Neural progenitor cell (in vitro differentiated cells): ENCODE results near the gene KLHL29. TPM values are rescaled to one million over a fixed set of nuclear protein-coding genes. Genes with fewer than 3 reads are reported as not detected.

Experiments
- DNase-seq: peaks from one replicate; pipeline ENCODE4 v3.0.0-alpha.2; 2016; ENCODE audit warnings: low spot score
- H2AFZ ChIP-seq: fragments of 200-600 bp; sonication (generic); replicated peaks from 2 replicates; pipeline ENCODE4 v1.6.1; 2016; ENCODE audit warnings: antibody characterized with exemption
- H3F3A ChIP-seq: fragments of 200-600 bp; sonication (generic); 2 replicates; pipeline ENCODE4 v1.6.1; 2016; ENCODE audit warnings: antibody characterized with exemption, low read depth
- H3K27ac ChIP-seq: fragments of 200-600 bp; sonication (generic); 2 replicates; pipeline ENCODE4 v1.5.1; 2016; ENCODE audit warnings: mild to moderate bottlenecking
- H3K27me3 ChIP-seq: fragments of 200-600 bp; sonication (generic); 2 replicates; pipeline ENCODE4 v1.6.1; 2016; ENCODE audit warnings: mild to moderate bottlenecking, moderate library complexity
- H3K36me3 ChIP-seq: fragments of 200-600 bp; sonication (generic); 2 replicates; pipeline ENCODE4 v1.5.1; 2016
- H3K4me1 ChIP-seq: fragments of 200-600 bp; sonication (generic); 2 replicates; pipeline ENCODE4 v1.6.1; 2016; ENCODE audit warnings: mixed run types
- H3K4me2 ChIP-seq: fragments of 200-600 bp; sonication (generic); 2 replicates; pipeline ENCODE4 v1.6.1; 2016
- H3K4me3 ChIP-seq: fragments of 200-600 bp; sonication (generic); 2 replicates; pipeline ENCODE4 v1.5.1; 2016
- H3K79me2 ChIP-seq: fragments of 200-600 bp; sonication (generic); 2 replicates; pipeline ENCODE4 v1.6.1; 2016; ENCODE audit warnings: low read depth
- H3K9ac ChIP-seq: fragments of 200-600 bp; sonication (generic); 2 replicates; pipeline ENCODE4 v1.6.1; 2016
- H3K9me3 ChIP-seq: fragments of 200-600 bp; sonication (generic); 2 replicates; pipeline ENCODE4 v1.5.1; 2016; ENCODE audit warnings: low read depth
- H4K20me1 ChIP-seq: fragments of 200-600 bp; sonication (generic); 2 replicates; pipeline ENCODE4 v1.6.1; 2016; ENCODE audit warnings: low read depth
- H3K27ac Mint-ChIP-seq: 3 replicates; pipeline ENCODE4 v1.8.0; 2021; ENCODE audit warnings: mixed read lengths
- H3K27me3 Mint-ChIP-seq: 2 replicates; pipeline ENCODE4 v1.8.0; 2022; ENCODE audit warnings: low read depth, mild to moderate bottlenecking, inconsistent platforms, moderate library complexity, mixed read lengths; ENCODE audit not compliant: insufficient read depth
- H3K36me3 Mint-ChIP-seq: 3 replicates; pipeline ENCODE4 v1.8.0; 2021; ENCODE audit warnings: mixed read lengths
- H3K4me1 Mint-ChIP-seq: 3 replicates; pipeline ENCODE4 v1.8.0; 2021; ENCODE audit warnings: mixed read lengths
- H3K4me3 Mint-ChIP-seq: 3 replicates; pipeline ENCODE4 v1.8.0; 2021; ENCODE audit warnings: mild to moderate bottlenecking, moderate library complexity, mixed read lengths
- H3K9me3 Mint-ChIP-seq: 3 replicates; pipeline ENCODE4 v1.8.0; 2020; ENCODE audit warnings: mixed read lengths
- EZH2 ChIP-seq: fragments of 200-600 bp; sonication (generic); IDR thresholded peaks from 2 replicates; pipeline ENCODE4 v1.6.1; 2017; ENCODE audit warnings: antibody characterized with exemption, mild to moderate bottlenecking, moderate library complexity
- EZH2phosphoT487 ChIP-seq: fragments of 200-600 bp; sonication (generic); IDR thresholded peaks from 2 replicates; pipeline ENCODE4 v1.6.1; 2017; ENCODE audit warnings: antibody characterized with exemption
- total RNA-seq: library from RNA; depleted of rRNA; stranded (reverse); fragments of >200 nt; gene quantifications from 2 replicates; pipeline ENCODE4 v1.2.3, GENCODE V29; 2015; ENCODE audit warnings: low replicate concordance
- TF ChIP-seq, protein P1 (sequence below): fragments of 200-600 bp; sonication (generic); IDR thresholded peaks from 2 replicates; pipeline ENCODE4 v1.5.1; 2017; ENCODE audit warnings: antibody characterized with exemption, mild to moderate bottlenecking

The KLHL29 gene
- total RNA-seq, 1 donor from 2014 or later: 1.6 TPM

DNA sequence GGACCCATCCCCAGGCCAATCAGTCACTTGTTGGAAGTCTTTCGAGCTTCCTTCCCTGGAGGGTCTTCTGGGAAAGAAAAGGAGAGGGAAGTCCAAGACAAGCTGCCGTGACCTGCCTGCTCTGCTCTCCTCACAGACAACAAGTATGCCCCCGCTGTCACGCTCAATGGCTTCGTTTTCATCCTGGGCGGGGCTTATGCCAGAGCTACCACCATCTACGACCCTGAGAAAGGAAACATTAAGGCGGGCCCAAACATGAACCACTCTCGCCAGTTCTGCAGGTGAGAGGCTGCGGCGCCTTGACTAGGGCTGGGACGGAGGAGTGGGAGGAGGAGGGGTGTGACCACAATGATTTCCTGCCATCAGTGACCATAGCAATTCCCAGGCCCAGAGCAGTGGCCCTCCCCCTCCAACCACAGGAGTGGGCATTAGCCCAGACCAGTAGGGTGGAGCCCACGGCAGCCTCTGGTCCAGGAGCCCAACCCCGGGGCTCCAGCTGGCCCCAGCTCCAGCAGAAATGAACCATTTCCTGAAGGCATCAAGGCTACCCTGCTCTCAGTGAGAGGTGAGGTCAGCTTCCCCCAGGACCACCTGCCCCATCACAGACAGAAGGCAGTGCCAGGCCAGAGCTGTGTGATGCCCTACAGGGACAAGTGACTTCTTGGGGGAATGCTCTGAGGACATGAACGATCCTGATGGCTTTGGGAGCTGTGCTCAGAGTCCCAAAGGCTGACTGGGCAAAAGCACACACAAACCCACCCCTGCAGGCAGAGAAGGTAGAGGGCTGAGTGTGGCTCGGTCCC is 318.8 kb downstream of the KLHL29 start:
- Mint-ChIP-seq H3K27ac (peak overlapping the region; percentile 46), H3K36me3 (peaks cover 39% of the 10 kb centered on the region), H3K27me3 (peaks cover 6% of the 10 kb centered on the region), H3K4me3 (no peak overlapping the region), H3K9me3 (peaks cover 8% of the 10 kb centered on the region), H3K4me1 (peaks cover 2% of the 10 kb centered on the region)
- no peaks in the 10 kb centered on the region for H3F3A ChIP-seq
- no peak overlapping the region for H3K4me3 ChIP-seq
- no peak overlapping the region for H3K4me2 ChIP-seq
- no peak overlapping the region for H3K27ac ChIP-seq
- DNase-seq: no peak
- no peaks in the 10 kb centered on the region for H3K27me3 ChIP-seq
- no peaks in the 10 kb centered on the region for H3K36me3 ChIP-seq
- no peaks in the 10 kb centered on the region for H4K20me1 ChIP-seq
- TF ChIP-seq EZH2: no peak
- TF ChIP-seq, protein P1, sequence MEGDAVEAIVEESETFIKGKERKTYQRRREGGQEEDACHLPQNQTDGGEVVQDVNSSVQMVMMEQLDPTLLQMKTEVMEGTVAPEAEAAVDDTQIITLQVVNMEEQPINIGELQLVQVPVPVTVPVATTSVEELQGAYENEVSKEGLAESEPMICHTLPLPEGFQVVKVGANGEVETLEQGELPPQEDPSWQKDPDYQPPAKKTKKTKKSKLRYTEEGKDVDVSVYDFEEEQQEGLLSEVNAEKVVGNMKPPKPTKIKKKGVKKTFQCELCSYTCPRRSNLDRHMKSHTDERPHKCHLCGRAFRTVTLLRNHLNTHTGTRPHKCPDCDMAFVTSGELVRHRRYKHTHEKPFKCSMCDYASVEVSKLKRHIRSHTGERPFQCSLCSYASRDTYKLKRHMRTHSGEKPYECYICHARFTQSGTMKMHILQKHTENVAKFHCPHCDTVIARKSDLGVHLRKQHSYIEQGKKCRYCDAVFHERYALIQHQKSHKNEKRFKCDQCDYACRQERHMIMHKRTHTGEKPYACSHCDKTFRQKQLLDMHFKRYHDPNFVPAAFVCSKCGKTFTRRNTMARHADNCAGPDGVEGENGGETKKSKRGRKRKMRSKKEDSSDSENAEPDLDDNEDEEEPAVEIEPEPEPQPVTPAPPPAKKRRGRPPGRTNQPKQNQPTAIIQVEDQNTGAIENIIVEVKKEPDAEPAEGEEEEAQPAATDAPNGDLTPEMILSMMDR: no peak
- no peak for TF ChIP-seq EZH2phosphoT487
- no peaks in the 10 kb centered on the region for H3K79me2 ChIP-seq
- H3K4me1 ChIP-seq: no peaks in the 10 kb centered on the region
- H3K9me3 ChIP-seq: no peaks in the 10 kb centered on the region
- no peak overlapping the region for H3K9ac ChIP-seq
- H2AFZ ChIP-seq: no peak overlapping the region

GRCh38 chr2:23705771-23706612 is 321.0 kb downstream of the KLHL29 start:
- H3K4me3 ChIP-seq: no peak overlapping the region
- peaks cover 7% of the 10 kb centered on the region for H3K4me1 ChIP-seq
- no peaks in the 10 kb centered on the region for H3K36me3 ChIP-seq
- Mint-ChIP-seq H3K4me3 (no peak overlapping the region), H3K9me3 (no peaks in the 10 kb centered on the region), H3K36me3 (peaks cover 32% of the 10 kb centered on the region), H3K4me1 (peaks cover 6% of the 10 kb centered on the region), H3K27ac (no peak overlapping the region), H3K27me3 (peaks cover 8% of the 10 kb centered on the region)
- no peak overlapping the region for H3K4me2 ChIP-seq
- H3K9ac ChIP-seq: no peak overlapping the region
- no peaks in the 10 kb centered on the region for H4K20me1 ChIP-seq
- TF ChIP-seq, protein P1: peak; percentile 27
- no peak for TF ChIP-seq EZH2phosphoT487
- TF ChIP-seq EZH2: no peak
- no peak overlapping the region for H3K27ac ChIP-seq
- H3F3A ChIP-seq: peaks cover 2% of the 10 kb centered on the region
- no peaks in the 10 kb centered on the region for H3K9me3 ChIP-seq
- H3K79me2 ChIP-seq: no peaks in the 10 kb centered on the region
- H2AFZ ChIP-seq: no peak overlapping the region
- no peak for DNase-seq
- H3K27me3 ChIP-seq: no peaks in the 10 kb centered on the region

DNA sequence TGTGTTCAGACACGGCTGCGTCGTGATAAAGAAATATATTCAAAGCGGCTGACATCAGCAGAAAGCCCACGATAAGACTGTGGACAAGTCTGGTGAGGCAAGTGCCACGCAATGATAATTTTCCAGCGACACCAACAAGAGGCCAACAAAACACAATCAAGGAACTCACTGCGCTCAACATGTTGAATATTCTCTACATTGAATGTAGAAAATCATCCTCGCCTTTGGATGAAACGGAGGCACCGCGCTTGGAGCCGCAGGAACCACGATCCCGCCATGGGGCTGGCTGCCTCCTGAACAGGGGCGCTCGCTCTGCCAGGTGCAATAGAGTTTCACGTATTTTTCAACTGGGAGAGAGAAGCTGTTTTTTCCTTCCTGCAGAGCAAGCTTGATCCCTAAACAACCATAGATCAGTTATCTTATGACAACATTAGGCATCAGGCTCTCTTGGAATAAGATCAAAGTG is 321.7 kb downstream of the KLHL29 start:
- Mint-ChIP-seq H3K27me3 (peaks cover 8% of the 10 kb centered on the region), H3K4me1 (peaks cover 6% of the 10 kb centered on the region), H3K9me3 (peaks cover 2% of the 10 kb centered on the region), H3K27ac (peak overlapping the region; percentile 66), H3K36me3 (peaks cover 29% of the 10 kb centered on the region), H3K4me3 (no peak overlapping the region)
- Histone ChIP-seq H3K4me1 (peaks cover 10% of the 10 kb centered on the region), H3K4me3 (no peak overlapping the region), H3F3A (peaks cover 6% of the 10 kb centered on the region), H3K27me3 (no peaks in the 10 kb centered on the region), H3K9me3 (no peaks in the 10 kb centered on the region), H3K36me3 (no peaks in the 10 kb centered on the region), H3K4me2 (no peak overlapping the region), H2AFZ (no peak overlapping the region), H3K27ac (no peak overlapping the region), H3K9ac (no peak overlapping the region), H4K20me1 (peaks cover under 1% of the 10 kb centered on the region), H3K79me2 (no peaks in the 10 kb centered on the region)
- TF ChIP-seq EZH2phosphoT487 (no peak), EZH2 (no peak)
- TF ChIP-seq, protein P1: no peak
- DNase-seq: no peak
